Stimulated activated CD4-positive, alpha-beta T cell treated with anti-CD3 and anti-CD28 coated beads, Interleukin-12 subunit alpha, Interleukin-12 subunit beta, amount 100 ng/mL, for 4 hours (primary cell): ENCODE results near the gene ADK.

Experiments used
- DNase-seq: peaks from one replicate; pipeline ENCODE4 v3.0.0-alpha.2; 2020

The ADK gene

DNA sequence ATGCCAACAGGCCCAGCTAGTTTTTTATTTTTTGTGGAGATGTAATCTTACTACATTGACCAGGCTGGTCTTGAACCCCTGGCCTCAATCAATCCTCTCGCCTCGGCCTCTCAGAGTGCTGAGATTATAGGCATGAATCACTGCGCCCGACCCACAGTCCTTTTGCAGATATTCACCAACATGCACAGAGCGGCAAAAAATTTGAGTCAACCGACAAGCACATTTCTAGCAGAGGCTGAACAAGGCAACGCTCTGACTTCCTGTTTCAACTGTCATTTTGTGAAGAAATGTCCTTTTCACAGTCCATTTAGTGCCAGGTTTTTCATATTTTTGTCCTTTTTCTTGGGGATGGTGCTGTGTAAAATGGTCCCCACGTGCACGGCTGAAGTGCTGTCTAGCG lies 604.3 kb downstream of the ADK start:
- DNase-seq, result no peak
